ENCODE data around the gene PXN. TPM values are rescaled to one million over a fixed set of nuclear protein-coding genes. Genes with fewer than 3 reads are reported as not detected.

Gene PXN
- total and polyA plus RNA-seq, 4 donors: 6.0 to 13.1 (median 12.3) TPM

- H3K36me3 ChIP-seq (ENCODE audit: control insufficient read depth in 4 of 4, insufficient read depth in 3 of 4, low read depth in 1 of 4, low read length in 3 of 4): no peaks in the 10 kb centered on the region
- no peaks in the 10 kb centered on the region for H3K9me3 ChIP-seq (ENCODE audit: control insufficient read depth in 4 of 4, low read length in 3 of 4)
- DNase-seq (ENCODE audit: low spot score): no peak
- H3K27me3 ChIP-seq (ENCODE audit: control insufficient read depth in 4 of 4, insufficient read depth in 4 of 4, low read length in 3 of 4): no peaks in the 10 kb centered on the region
- peaks cover 4 to 38% (median 25%) of the 10 kb centered on the region in 4 donors for H3K4me1 ChIP-seq (ENCODE audit: control insufficient read depth in 4 of 4, insufficient read depth in 4 of 4, low read length in 3 of 4)
- TF ChIP-seq FOXA2 (IDR thresholded peaks at IDR 0.05): no peak
- TF ChIP-seq FOXA1 (IDR thresholded peaks at IDR 0.05): no peak
- TF ChIP-seq, protein P1, sequence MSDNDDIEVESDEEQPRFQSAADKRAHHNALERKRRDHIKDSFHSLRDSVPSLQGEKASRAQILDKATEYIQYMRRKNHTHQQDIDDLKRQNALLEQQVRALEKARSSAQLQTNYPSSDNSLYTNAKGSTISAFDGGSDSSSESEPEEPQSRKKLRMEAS (IDR thresholded peaks at IDR 0.05): no peak
- no peak for TF ChIP-seq HNF4G (IDR thresholded peaks at IDR 0.05)
- TF ChIP-seq JUND (IDR thresholded peaks at IDR 0.05): no peak
- no peak for TF ChIP-seq ATF3 (IDR thresholded peaks at IDR 0.05)
- TF ChIP-seq RXRA (IDR thresholded peaks at IDR 0.05): no peak
- no peak for TF ChIP-seq ZBTB33 (IDR thresholded peaks at IDR 0.05)
- TF ChIP-seq NR2F2 (IDR thresholded peaks at IDR 0.05): no peak
- TF ChIP-seq YY1 (IDR thresholded peaks at IDR 0.05): no peak
- no peak overlapping the region for H3K4me3 ChIP-seq (ENCODE audit: low read depth in 1 of 3, low read length in 3 of 3)
- no peak overlapping the region for H3K27ac ChIP-seq (ENCODE audit: low read depth in 1 of 2, low read length in 2 of 2)
- no peak overlapping the region for H3K9ac ChIP-seq (ENCODE audit: low read depth in 1 of 2, low read length in 2 of 2)
- WGBS: 94% methylated on average over 5 of the region's 5 CpGs
These were observed 4.9 kb downstream of the PXN start for GRCh38 chr12:120260607-120261006.

GRCh38 chr12:120259418-120260202, 5.9 kb downstream of the PXN start:
- Histone ChIP-seq H3K27me3 (ENCODE audit: control insufficient read depth in 4 of 4, insufficient read depth in 4 of 4, low read length in 3 of 4) (no peaks in the 10 kb centered on the region), H3K36me3 (ENCODE audit: control insufficient read depth in 4 of 4, insufficient read depth in 3 of 4, low read depth in 1 of 4, low read length in 3 of 4) (peaks cover 0 to 4% (median 2%) of the 10 kb centered on the region in 4 donors), H3K9me3 (ENCODE audit: control insufficient read depth in 4 of 4, low read length in 3 of 4) (no peaks in the 10 kb centered on the region), H3K9ac (ENCODE audit: low read depth in 1 of 2, low read length in 2 of 2) (no peak overlapping the region), H3K4me3 (ENCODE audit: low read depth in 1 of 3, low read length in 3 of 3) (no peak overlapping the region), H3K27ac (ENCODE audit: low read depth in 1 of 2, low read length in 2 of 2) (no peak overlapping the region), H3K4me1 (ENCODE audit: control insufficient read depth in 4 of 4, insufficient read depth in 4 of 4, low read length in 3 of 4) (peaks cover 2 to 33% (median 21%) of the 10 kb centered on the region in 4 donors)
- no peak for DNase-seq (ENCODE audit: low spot score)
- WGBS: 89% methylated on average over 8 of the region's 8 CpGs
- no peak for TF ChIP-seq ZBTB33 (IDR thresholded peaks at IDR 0.05)
- TF ChIP-seq HNF4A (conservative IDR thresholded peaks at IDR 0.05): no peak
- no peak for TF ChIP-seq NR2F2 (IDR thresholded peaks at IDR 0.05)
- no peak for TF ChIP-seq HNF4G (IDR thresholded peaks at IDR 0.05)
- no peak for TF ChIP-seq FOXA2 (IDR thresholded peaks at IDR 0.05)
- no peak for TF ChIP-seq YY1 (IDR thresholded peaks at IDR 0.05)
- no peak for TF ChIP-seq ATF3 (IDR thresholded peaks at IDR 0.05)
- TF ChIP-seq, protein P1 (IDR thresholded peaks at IDR 0.05): no peak
- TF ChIP-seq JUND (IDR thresholded peaks at IDR 0.05): no peak
- no peak for TF ChIP-seq RXRA (IDR thresholded peaks at IDR 0.05)
- no peak for TF ChIP-seq SP1 (IDR thresholded peaks at IDR 0.05)
- no peak for TF ChIP-seq FOXA1 (IDR thresholded peaks at IDR 0.05)
- TF ChIP-seq, protein P2, sequence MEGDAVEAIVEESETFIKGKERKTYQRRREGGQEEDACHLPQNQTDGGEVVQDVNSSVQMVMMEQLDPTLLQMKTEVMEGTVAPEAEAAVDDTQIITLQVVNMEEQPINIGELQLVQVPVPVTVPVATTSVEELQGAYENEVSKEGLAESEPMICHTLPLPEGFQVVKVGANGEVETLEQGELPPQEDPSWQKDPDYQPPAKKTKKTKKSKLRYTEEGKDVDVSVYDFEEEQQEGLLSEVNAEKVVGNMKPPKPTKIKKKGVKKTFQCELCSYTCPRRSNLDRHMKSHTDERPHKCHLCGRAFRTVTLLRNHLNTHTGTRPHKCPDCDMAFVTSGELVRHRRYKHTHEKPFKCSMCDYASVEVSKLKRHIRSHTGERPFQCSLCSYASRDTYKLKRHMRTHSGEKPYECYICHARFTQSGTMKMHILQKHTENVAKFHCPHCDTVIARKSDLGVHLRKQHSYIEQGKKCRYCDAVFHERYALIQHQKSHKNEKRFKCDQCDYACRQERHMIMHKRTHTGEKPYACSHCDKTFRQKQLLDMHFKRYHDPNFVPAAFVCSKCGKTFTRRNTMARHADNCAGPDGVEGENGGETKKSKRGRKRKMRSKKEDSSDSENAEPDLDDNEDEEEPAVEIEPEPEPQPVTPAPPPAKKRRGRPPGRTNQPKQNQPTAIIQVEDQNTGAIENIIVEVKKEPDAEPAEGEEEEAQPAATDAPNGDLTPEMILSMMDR (IDR thresholded peaks at IDR 0.05; ENCODE audit: low read depth, low read length, missing input control): no peak
- no peak for TF ChIP-seq TAF1 (conservative IDR thresholded peaks at IDR 0.05)
- no peak for TF ChIP-seq GABPA (IDR thresholded peaks at IDR 0.05 in 1 of 2, conservative IDR thresholded peaks at IDR 0.05 in 1 of 2)
- TF ChIP-seq EGR1 (IDR thresholded peaks at IDR 0.05; ENCODE audit: low read depth in 2 of 2): no peak
